GM18868 (cell line): ENCODE results near the gene CDH20.
"Not testable (repeated sequence)": the region's sequence is repeated elsewhere in the genome, so short reads cannot be mapped to it uniquely, and the experiment has no call there.

Source experiments
- ATAC-seq: cut with Tn5 transposase; IDR thresholded peaks from one replicate; pipeline ENCODE4 v1.9.1; 2021; ENCODE audit warnings: mild to moderate bottlenecking, moderate library complexity; ENCODE audit not compliant: unreplicated experiment

CDH20 gene

GRCh38 chr18:61340148-61340547, 6.9 kb downstream of the CDH20 start:
- ATAC-seq: no peak

GRCh38 chr18:61348230-61348629, 15.0 kb downstream of the CDH20 start:
- ATAC-seq: no peak

- ATAC-seq: no peak
Measured at GRCh38 chr18:61350578-61350977, 17.3 kb downstream of the CDH20 start.

- ATAC-seq: no peak
Measured at GRCh38 chr18:61352059-61352458, 18.8 kb downstream of the CDH20 start.

- no peak for ATAC-seq
Measured at GRCh38 chr18:61352611-61353010, 19.4 kb downstream of the CDH20 start.

GRCh38 chr18:61360404-61361383, 27.5 kb downstream of the CDH20 start:
- ATAC-seq: peak; percentile 96

GRCh38 chr18:61362511-61362910, 29.3 kb downstream of the CDH20 start:
- no peak for ATAC-seq

GRCh38 chr18:61364953-61365352, 31.7 kb downstream of the CDH20 start:
- no peak for ATAC-seq

GRCh38 chr18:61368001-61368400, 34.8 kb downstream of the CDH20 start:
- no peak for ATAC-seq

GRCh38 chr18:61369671-61370070, 36.4 kb downstream of the CDH20 start:
- not testable (repeated sequence) for ATAC-seq

GRCh38 chr18:61371111-61371510, 37.9 kb downstream of the CDH20 start:
- ATAC-seq: no peak

GRCh38 chr18:61379827-61380226, 46.6 kb downstream of the CDH20 start:
- no peak for ATAC-seq

- no peak for ATAC-seq
Measured at GRCh38 chr18:61388010-61388409, 54.8 kb downstream of the CDH20 start.

GRCh38 chr18:61394983-61395382, 61.8 kb downstream of the CDH20 start:
- ATAC-seq: no peak

GRCh38 chr18:61397222-61397621, 64.0 kb downstream of the CDH20 start:
- no peak for ATAC-seq

- no peak for ATAC-seq
Measured at GRCh38 chr18:61398961-61399705, 65.9 kb downstream of the CDH20 start.

GRCh38 chr18:61400016-61400635, 66.9 kb downstream of the CDH20 start:
- ATAC-seq: no peak

- no peak for ATAC-seq
Measured at GRCh38 chr18:61400716-61401115, 67.5 kb downstream of the CDH20 start.

GRCh38 chr18:61402726-61403125, 69.5 kb downstream of the CDH20 start:
- ATAC-seq: no peak

GRCh38 chr18:61413396-61413795, 80.2 kb downstream of the CDH20 start:
- ATAC-seq: no peak

- no peak for ATAC-seq
Measured at GRCh38 chr18:61414086-61414485, 80.9 kb downstream of the CDH20 start.
